CD4-positive, alpha-beta T cell treated with Interleukin-21 for 1 hour (primary cell): Measurements from ENCODE around the gene ACSL3.

Source experiments
- DNase-seq: peaks from one replicate; pipeline ENCODE4 v3.0.0-alpha.2; 2020

The ACSL3 gene

GRCh38 chr2:222944971-222945740, 84.3 kb downstream of the ACSL3 start:
- DNase-seq, result no peak

- DNase-seq, result no peak
Measured at GRCh38 chr2:222945887-222946286, 85.1 kb downstream of the ACSL3 start.

- DNase-seq, result no peak
Measured at GRCh38 chr2:222946700-222947287, 86.0 kb downstream of the ACSL3 start.

- DNase-seq, result no peak
Measured at GRCh38 chr2:222949073-222949472, 88.2 kb downstream of the ACSL3 start.

GRCh38 chr2:222949690-222950323, 89.0 kb downstream of the ACSL3 start:
- no peak for DNase-seq

- no peak for DNase-seq
Measured at GRCh38 chr2:222950638-222951285, 89.9 kb downstream of the ACSL3 start.

- DNase-seq, result no peak
Measured at GRCh38 chr2:222952204-222952603, 91.4 kb downstream of the ACSL3 start.

- DNase-seq, result no peak
Measured at GRCh38 chr2:222955008-222955407, 94.2 kb downstream of the ACSL3 start.

GRCh38 chr2:222959358-222959757, 98.5 kb downstream of the ACSL3 start:
- no peak for DNase-seq

- DNase-seq, result no peak
Measured at GRCh38 chr2:222960126-222960525, 99.3 kb downstream of the ACSL3 start.

GRCh38 chr2:222963641-222964040, 102.8 kb downstream of the ACSL3 start:
- DNase-seq, result no peak

- DNase-seq, result no peak
Measured at GRCh38 chr2:222964376-222965031, 103.7 kb downstream of the ACSL3 start.

- no peak for DNase-seq
Measured at GRCh38 chr2:222965555-222965954, 104.7 kb downstream of the ACSL3 start.

- DNase-seq, result no peak
Measured at GRCh38 chr2:222968550-222969155, 107.8 kb downstream of the ACSL3 start.

GRCh38 chr2:222969491-222969890, 108.7 kb downstream of the ACSL3 start:
- DNase-seq, result no peak

- DNase-seq, result no peak
Measured at GRCh38 chr2:222972420-222972819, 111.6 kb downstream of the ACSL3 start.

- no peak for DNase-seq
Measured at GRCh38 chr2:222973237-222973636, 112.4 kb downstream of the ACSL3 start.

GRCh38 chr2:222973733-222974132, 112.9 kb downstream of the ACSL3 start:
- no peak for DNase-seq

- DNase-seq, result no peak
Measured at GRCh38 chr2:222976521-222977061, 115.8 kb downstream of the ACSL3 start.

GRCh38 chr2:222977121-222977520, 116.3 kb downstream of the ACSL3 start:
- no peak for DNase-seq

- no peak for DNase-seq
Measured at GRCh38 chr2:222978850-222979249, 118.0 kb downstream of the ACSL3 start.

GRCh38 chr2:222979484-222979883, 118.6 kb downstream of the ACSL3 start:
- no peak for DNase-seq
